AG08395 (cell line): ENCODE data around the gene NAV2.

Source experiments
- DNase-seq: peaks from one replicate; pipeline ENCODE4 v3.0.0; 2012; ENCODE audit warnings: mixed read lengths, low spot score

The NAV2 gene

DNA sequence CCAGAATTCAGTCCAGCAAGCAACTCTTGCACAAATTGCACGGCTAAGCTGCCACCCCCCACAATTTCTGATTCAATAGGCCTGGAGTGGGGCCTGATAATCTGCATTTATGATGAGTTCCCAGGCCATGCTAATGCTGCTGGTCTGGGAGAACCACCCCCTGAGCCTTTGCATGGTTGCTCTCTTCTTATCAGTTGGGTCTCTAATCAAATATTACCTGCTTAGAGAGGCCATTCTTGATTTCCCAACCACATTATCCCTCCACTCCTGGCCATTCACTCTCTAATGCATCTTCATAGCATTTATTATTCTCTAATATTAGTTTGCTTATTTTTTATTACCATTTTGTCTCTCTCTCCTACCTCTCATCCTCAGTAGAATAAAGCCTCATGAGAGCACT is 99.5 kb downstream of the NAV2 start:
- no peak for DNase-seq

DNA sequence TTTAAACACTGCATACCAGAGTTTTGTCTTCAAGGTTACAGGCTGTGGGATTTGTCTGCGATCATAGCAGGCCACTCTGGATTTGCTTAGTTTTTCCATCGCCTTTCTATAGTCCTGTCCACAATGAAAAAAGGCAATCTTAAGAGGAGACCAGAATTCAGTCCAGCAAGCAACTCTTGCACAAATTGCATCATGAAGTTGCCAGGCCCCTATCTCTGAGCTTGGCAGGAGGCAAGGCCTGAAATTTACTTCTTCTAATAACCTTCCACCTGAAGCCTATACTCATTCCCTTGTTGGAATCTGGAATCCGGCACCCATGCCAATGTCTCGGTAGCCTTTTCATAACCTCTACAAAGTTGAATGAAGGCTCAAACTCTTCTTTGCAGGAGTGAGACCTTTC is 100.1 kb downstream of the NAV2 start:
- DNase-seq: no peak

DNA sequence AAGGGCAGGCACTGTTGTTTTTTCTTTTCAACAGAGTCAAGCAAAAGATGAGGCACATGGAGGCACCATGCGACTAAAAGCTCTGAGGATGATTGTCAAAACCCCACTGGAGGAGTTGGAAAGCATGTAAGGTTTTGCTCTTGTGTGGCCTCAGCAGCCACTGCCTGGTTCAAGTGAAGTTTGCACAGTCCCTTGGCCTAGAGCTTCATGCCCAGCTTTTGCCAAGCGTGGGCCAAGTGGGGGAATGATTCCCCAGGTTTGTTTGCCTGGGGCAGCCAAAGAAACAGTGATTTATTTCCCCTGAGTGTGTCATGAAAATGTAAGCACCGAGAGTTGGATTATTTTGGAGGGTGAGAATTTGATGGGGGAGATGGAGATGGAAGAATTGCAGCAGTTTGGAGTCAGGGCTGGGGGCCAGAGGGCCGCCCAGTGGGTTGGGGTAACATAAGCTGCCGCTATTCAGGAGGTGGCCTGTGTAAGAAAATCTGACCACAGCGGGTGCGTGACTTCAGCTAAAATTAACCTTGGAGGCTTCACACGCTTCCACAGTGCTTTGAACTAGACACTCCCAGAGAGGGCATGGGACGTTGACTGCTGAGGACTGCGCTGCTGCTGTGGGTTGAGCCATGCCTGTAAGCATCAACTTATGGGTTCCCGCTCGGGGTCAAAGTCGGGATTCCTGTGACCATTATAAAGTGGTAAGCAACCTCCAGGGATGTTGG is 100.7 kb downstream of the NAV2 start:
- DNase-seq: no peak

DNA sequence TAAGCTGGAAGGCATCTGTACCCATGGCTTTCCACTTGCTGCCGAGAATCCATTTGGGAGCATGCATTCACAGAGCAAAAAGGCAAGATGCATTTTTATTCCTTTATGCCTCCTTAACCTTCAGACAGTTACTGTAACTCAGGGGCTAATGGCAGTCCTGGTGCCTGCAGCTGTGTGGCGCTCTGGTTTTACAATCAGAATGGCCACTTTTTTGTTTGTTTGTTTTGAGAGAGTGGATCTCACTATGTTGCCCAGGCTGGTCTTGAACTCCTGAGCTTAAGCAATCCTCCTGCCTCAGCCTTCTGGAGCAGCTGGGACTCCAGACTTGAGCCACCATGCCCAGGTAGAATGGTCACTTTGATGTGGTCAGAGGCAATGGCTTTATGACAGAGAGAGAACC is 101.8 kb downstream of the NAV2 start:
- DNase-seq: no peak

DNA sequence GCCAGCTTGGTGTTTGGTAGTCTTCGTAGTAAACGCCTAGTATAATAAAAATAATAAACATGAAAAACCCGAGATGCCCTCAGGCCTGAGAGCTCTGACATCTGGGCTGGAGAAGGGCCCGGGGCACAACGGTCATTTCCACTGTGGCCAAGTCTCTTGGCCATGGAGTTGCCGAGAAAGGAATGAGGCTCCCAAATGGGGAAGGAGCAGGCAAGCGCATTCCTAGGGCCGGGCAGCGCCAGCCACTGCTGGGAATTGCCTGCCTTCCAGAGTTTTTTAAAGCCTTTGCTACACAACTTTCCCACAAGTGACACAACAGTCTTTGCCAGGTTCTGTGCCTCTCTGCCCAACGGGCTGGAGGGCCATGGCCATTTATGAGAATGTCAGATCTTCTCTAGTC is 103.4 kb downstream of the NAV2 start:
- peak; percentile 59 for DNase-seq

DNA sequence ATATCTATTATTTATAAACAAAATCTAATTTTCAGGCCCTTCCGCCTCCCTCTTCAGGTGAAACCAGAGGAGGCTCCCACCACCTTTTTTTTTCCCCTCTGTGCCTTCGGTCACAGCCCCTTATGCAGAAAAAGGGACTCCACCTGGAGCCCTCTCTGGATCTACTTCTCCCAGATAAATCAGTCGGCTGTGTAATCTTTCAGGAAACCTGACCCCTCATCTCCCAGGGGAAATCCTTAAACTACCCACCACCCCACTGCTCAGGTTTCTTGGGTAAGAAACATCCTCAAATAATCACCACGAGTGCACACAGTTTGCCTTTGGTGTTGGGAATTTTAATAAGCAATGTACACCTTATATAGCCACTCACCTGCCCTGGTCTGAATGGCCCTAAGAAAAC is 104.2 kb downstream of the NAV2 start:
- DNase-seq: no peak

DNA sequence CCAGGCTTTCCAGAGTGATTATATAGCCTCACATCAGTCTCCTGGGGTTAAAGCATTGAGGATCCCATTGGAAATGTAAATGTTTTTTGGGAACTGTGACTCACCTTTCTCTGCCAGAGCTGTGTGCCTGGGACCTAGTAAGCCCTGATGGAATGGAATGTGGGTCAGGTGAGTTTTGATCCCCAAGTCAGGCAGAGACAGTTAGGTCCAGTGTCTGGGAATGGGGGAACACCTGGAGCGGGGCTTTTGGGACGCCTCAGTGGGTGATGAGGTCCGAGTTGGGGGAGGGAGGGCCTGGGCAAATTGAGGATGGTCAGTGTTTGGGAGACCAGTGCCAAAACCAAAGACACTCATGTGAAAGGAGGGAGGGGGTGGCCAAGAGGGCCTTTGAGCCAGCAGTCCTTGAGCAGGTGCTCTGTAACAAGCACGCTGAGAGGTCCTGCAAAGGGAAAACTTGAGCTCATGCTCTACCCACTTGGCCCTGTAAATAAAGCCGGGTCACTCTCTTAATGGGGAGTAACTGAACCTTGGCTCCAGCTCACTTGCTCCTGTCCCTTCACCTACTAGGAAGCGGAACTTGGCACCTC is 104.7 kb downstream of the NAV2 start:
- DNase-seq: no peak

DNA sequence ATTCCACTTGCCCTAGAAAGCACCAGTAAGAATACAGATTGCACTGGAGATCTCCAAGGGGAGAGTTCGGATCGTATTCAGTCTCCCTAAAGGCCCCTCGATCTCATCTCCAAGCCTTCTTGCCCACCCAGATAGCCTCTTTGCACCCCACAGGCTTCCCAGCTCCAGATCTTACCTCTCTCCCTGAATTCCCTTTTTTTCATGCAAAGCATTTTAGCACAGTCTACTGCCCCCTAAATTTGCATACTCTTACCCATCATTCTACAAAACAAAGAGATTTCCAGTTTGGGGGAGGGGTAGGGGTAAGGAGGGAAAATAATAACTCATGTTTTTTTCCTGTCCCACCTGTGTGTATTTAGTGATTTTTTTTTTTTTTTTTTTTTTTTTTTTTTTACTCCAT is 105.2 kb downstream of the NAV2 start:
- no peak for DNase-seq

DNA sequence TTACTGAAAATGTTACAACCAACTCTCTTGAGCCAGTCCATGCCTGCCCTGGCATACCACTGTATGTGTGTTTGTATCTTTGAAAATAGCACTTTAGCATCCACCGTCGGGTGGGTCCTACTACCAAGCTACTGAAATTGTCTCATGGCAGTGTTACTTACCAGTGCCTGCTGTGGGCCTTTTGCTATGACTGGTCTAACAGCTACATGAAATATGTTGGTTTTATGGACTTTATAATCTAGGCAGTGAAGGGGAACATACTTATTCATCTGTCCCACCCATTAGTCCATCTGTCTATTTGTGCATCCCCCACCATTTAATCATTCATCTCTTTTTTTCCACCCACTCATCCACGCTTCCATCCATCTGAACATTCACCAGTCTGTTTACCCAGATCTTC is 106.0 kb downstream of the NAV2 start:
- no peak for DNase-seq

DNA sequence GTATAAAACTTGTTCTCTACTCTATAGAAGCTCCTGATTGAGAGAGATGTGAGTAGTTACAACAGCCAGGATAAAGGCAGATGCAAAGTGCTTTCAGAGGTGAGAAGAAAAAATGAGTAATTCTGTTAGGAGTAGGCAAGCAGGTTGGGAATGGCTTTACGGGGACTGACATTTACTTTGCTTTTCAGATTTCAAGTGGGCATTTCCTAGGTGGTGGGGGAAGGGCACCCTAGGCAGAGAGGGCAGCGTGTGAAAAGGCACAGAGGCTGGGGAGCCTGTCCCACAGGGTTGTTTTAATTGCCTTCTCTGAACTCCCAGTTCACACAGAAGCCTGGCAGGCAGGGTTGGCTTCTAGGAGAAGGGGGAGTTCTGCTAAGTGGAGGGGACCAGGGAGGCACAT is 106.5 kb downstream of the NAV2 start:
- DNase-seq: no peak

DNA sequence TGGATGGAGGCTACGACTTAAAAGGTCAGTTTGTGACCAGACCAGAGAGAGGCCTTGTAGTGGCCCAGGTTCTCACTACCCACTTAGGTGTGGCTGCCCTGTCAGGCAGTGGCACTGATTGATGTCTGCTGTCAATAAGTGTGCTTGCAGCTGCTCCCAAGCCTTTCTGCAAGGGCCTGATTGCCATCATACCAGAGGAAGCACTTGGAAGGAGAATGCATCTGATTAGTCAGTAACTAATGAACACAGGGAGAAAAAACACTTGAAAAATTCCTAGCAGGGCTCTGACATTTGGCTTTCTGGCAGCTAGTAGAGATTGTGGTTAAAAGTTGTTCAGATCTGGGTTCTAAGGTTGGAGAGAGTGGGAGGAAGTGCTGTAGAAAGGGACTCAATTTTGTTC is 107.5 kb downstream of the NAV2 start:
- peak; percentile 75 for DNase-seq

DNA sequence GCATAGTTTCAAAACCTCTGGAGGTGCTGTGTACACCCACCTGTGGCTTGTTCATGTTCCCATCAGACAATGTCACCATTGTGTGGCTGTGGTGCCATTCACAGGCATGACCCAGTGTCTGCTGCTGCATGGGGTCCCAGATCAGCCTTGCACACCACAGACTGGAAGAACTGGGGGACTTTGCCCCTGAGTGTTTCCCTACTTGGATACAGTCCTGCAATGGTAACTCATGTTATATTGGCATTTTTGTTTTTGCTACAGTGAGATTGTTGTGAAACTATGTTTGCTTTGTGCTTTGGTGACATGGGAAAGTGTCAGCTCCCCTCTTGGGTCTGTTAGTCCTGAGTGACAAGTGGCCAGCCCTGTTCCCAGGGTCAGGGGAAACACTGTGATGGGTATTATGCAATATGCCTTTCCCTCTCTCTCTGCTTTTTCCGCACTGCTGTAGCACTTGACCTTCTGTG is 108.8 kb downstream of the NAV2 start:
- DNase-seq: no peak

DNA sequence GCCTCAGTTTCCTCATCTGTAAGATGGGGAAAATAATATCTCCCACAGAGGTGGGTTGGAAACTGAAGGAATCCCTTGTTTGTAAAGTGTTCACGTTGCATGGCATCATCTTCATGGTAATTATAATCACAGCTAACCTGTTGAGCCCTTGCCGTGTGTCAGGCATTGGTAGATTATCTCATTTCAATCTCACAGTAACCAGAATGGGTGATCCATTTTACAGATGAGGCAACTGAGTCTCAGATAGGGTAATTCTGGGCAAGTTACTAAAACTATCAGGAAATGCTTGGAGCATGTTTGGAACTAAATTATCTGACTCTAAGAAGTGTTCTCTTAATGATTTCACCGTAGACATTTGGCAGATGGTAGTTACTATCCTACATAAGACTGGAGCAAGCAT is 109.4 kb downstream of the NAV2 start:
- DNase-seq: no peak

DNA sequence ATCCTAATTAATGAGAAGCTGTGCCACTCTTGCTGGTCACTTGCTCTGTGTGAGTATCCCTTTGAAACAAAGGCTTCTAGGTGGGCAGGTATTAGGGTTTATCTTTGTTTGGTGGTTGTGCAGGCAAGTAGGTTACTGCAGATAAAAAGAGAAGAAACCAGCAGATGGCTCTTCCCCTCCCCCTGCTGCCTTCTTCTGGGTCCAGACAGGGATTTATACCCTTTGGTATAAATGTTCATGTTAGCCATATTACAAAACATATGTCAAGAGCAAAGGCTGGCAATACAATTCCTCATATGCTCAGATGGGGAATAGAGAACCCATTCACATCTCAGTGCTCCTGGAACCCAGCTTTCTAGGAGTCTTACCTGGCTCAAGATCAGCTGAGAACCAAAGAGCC is 109.9 kb downstream of the NAV2 start:
- DNase-seq: no peak

DNA sequence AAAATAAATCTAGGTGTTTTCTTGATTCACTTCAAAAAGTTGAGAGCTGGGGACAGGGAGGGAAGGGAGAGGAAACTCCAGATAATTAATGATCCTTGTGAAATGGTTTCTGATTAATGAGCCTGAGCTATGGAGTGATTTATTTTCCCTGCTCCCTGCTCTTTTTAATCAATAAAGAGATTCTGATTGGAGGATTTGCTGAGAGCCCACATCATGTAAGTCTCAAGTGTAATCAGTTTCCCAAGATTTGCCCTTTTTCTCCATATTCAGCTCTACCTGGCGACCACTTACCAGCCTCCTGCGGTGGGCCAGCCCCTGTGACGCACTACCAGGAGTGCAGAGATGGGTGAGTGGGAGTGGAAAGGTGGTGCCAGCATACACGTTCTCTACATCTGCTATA is 114.0 kb downstream of the NAV2 start:
- DNase-seq: no peak

DNA sequence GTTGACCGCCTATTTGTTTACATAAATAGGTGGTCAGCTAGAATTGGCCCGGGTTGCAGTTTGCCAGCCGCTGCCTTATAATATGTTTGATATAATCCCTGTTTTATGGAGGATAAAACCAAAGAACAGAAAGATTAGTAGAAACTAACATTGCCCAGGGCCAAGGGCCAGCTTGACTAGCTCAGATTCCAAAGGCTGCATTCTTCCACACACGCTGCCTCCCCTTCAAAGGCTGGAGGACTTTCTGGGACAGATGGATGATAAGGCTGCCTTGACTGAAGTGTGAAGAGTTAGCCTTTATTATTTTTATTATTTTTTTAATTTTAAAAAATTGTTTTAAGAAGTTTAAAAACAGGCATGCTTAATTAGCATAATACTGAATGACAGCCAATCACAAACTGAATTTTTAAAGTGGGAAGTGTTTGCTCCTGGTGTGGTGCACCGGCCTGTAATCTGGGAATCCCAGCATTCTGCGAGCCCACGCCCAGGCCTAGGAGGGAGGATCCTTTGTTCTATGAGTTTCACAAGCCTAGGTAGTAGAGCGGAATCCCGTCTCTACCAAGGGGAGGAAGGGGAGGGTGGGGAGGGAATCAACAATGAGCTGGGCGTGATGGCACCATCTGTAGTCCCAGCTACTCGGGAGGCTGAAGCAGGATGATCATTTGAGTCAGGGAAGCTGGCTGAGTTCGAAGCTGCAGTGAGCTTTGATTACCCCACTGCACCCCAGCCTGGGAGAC is 114.9 kb downstream of the NAV2 start:
- DNase-seq: no peak

DNA sequence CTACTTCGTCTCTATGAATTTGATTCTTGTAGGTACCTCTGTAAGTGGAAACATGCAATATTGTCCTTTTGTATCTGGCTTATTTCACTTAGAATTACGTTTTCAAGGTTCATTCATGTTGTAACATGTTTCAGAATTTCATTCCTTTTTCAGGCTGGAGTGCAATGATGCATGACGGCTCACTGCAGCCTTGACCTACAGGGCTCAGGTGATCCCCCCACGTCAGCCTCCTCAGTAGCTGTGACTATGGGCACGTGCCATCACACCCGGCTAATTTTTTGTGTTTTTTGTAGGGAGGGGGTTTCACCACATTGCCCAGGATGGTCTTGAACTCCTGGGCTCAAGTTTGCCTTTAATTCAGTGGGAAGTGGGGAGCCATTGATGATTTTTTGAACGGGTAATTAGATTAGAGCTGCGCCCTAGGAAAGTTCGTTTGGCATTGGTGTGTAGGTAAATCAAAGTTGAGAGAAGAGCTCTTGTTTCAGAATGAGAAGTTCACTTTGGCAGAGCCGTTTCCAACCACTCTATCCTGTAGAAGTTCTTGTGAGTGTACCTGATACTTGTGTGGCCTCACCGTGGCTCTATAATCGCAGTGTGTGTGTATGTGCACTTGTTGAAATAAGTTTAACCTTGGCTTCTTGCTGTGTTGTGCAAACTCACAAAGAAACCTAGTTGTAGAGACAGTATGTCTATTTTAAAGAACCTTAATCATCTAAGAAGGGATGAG is 115.9 kb downstream of the NAV2 start:
- no peak for DNase-seq

DNA sequence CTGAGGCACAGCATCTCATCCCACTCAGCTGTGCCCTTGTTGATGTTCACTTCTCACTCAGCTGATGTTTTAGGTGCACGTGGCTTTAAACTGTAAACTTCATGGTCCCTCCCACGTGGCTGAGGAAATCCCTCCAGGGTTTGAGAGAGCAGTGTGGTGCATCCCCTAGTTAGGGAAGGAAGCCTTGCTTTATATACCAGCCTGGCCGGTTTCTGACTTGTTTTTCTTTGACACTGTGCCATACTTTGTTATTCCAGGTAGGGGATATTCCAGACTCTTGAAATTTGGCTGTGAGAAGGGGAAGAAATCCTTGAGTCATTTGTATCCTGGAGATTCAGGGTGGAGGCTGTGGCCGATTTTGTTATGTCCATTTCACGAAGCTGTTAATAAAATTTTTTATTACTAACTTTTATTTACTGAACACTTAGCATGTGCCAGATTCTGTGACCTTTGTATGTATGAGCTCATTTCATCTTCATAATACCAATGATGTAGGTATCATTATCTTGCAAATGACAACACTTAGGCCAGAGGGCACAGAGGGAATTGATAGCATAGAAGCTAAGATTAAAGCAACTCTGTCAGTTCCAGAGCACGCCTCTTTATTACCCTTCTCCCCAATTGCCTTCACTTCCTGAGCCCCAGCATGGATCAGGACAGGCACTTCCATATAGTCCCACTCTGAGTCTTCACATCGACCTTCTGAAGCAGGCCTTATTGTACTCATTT is 116.6 kb downstream of the NAV2 start:
- no peak for DNase-seq

DNA sequence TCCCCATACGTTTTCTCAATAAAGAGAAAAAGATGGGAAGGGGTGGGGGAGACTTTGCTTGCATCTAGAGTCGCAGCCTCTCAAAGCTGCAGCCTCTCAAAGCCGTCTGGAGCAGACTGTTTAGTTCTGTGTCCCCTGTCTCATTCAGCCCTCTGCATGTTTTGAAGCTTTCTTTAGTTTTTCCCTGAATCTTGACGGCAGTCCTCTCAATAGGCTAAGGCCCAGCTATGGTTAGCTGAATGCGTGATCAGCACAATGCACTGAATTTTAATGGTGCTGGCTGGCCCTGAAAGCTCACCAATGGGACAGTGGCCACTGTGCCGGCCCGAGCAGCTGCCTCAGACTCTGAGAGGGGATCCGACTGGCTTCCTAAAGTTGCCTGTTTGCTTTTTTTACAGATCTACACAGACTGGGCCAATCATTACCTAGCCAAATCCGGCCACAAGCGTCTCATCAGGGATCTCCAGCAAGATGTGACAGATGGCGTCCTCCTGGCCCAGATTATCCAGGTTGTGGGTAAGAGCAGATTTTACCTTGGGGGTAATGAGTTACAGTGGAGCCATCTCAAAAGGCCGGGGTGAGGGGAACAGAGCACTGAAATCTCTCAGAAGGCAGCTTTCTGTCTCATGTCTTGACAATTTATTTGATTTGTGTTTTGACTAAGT is 119.6 kb downstream of the NAV2 start:
- DNase-seq: no peak

DNA sequence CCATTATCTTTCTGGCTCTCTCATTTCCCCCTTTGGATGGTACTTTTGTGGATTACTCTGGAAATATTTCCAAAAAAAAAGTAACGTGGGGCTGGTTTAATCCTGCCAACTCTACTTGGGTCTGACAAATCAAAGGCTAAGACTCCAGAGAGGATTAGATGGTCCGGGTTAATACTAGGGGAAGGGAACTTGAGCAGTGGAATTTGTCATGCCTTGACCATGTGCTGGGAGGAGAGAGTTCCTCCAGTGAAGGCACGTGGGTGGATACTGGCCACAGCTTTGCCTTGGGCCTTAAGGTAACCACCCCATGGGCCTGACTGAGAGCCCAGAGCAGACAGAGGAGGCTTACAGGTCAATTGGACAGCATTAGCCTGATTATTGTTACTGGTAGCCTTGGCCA is 120.3 kb downstream of the NAV2 start:
- DNase-seq: no peak

DNA sequence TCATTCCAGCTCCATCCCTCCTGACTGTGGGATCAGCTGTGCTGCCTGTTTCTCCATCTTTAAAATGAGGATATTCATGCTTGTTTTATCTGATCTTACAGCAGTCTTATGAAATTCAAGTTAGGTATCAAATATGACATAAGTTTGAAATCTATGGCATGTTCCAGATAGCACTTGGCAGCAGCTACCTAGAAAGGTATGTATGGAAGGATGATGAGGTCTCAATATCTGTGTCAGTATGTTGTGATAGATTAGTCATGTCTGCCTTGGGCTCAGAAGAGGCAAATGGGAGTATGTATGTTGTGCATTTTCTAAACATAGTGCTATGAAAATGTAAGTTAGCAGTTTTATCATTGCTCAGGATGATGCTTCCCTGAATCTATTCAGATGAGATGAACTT is 122.1 kb downstream of the NAV2 start:
- no peak for DNase-seq

DNA sequence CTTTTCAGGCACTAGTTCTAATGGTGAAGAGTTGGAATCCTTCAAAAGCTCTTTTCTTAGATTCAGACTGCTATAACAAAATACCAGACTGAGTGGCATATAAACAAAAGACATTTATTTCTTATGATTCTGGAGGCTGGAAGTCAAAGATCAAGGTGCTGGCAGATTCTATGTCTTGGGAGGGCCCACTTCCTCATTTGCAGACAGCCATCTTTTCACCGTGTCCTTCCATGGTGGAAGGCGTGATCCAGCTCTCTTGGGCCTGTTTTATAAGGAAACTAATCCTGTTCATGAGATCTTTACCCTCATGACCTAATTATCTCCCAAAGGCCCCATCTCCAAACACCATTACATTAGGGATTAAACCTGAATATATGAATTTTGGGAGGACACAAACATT is 124.0 kb downstream of the NAV2 start:
- DNase-seq: no peak
